Progenitor cell of endocrine pancreas (in vitro differentiated cells): ENCODE results near the gene RNF220. TPM values are rescaled to one million over a fixed set of nuclear protein-coding genes. Genes with fewer than 3 reads are reported as not detected.

Experiments used
- DNase-seq: peaks from one replicate; pipeline ENCODE4 v3.0.0; 2021; ENCODE audit warnings: low spot score; ENCODE audit not compliant: unreplicated experiment
- H3K27ac Mint-ChIP-seq: 2 replicates; pipeline ENCODE4 v1.8.0; 2021; ENCODE audit warnings: mild to moderate bottlenecking, moderate library complexity, mixed read lengths
- H3K27me3 Mint-ChIP-seq: 2 replicates; pipeline ENCODE4 v1.8.0; 2021; ENCODE audit warnings: mixed read lengths
- H3K36me3 Mint-ChIP-seq: 2 replicates; pipeline ENCODE4 v1.8.0; 2022; ENCODE audit warnings: mixed read lengths; ENCODE audit not compliant: insufficient read depth
- H3K4me1 Mint-ChIP-seq: 2 replicates; pipeline ENCODE4 v1.8.0; 2021; ENCODE audit warnings: low read depth, mixed read lengths
- H3K4me3 Mint-ChIP-seq: 2 replicates; pipeline ENCODE4 v1.8.0; 2021; ENCODE audit warnings: low read depth, mild to moderate bottlenecking, moderate library complexity, mixed read lengths
- H3K9me3 Mint-ChIP-seq: 2 replicates; pipeline ENCODE4 v1.8.0; 2021; ENCODE audit warnings: low read depth, mixed read lengths
- CTCF ChIP-seq: fragments of 200-600 bp; sonication (generic); IDR thresholded peaks from one replicate; pipeline ENCODE4 v1.5.0; 2021; ENCODE audit warnings: antibody characterized with exemption, mild to moderate bottlenecking; ENCODE audit not compliant: unreplicated experiment
- total RNA-seq: library from RNA; stranded (reverse); gene quantifications from 2 replicates; pipeline ENCODE4 v1.2.1, GENCODE V29; 2021

Gene RNF220
- total RNA-seq, 1 donor from 2014 or later, result 85.9 TPM

- Mint-ChIP-seq H3K27ac (peak overlapping the region; percentile 80), H3K4me1 (peaks cover 19% of the 10 kb centered on the region), H3K9me3 (no peaks in the 10 kb centered on the region), H3K4me3 (no peak overlapping the region), H3K36me3 (no peaks in the 10 kb centered on the region), H3K27me3 (peaks cover 14% of the 10 kb centered on the region)
- TF ChIP-seq CTCF, result no peak
- no peak for DNase-seq
Measured at GRCh38 chr1:44437107-44437716, 32.2 kb downstream of the RNF220 start.

- no peaks in the 10 kb centered on the region for H3K9me3 Mint-ChIP-seq
- DNase-seq, result no peak
- no peak overlapping the region for H3K4me3 Mint-ChIP-seq
- TF ChIP-seq CTCF, result no peak
- no peaks in the 10 kb centered on the region for H3K36me3 Mint-ChIP-seq
- no peak overlapping the region for H3K27ac Mint-ChIP-seq
- H3K4me1 Mint-ChIP-seq, result peaks cover under 1% of the 10 kb centered on the region
- peaks cover 24% of the 10 kb centered on the region for H3K27me3 Mint-ChIP-seq
Measured at GRCh38 chr1:44442791-44443190, 37.7 kb downstream of the RNF220 start.

- Mint-ChIP-seq H3K4me1 (no peaks in the 10 kb centered on the region), H3K36me3 (no peaks in the 10 kb centered on the region), H3K4me3 (no peak overlapping the region), H3K27me3 (peaks cover 13% of the 10 kb centered on the region), H3K27ac (no peak overlapping the region), H3K9me3 (no peaks in the 10 kb centered on the region)
- no peak for DNase-seq
- no peak for TF ChIP-seq CTCF
Measured at GRCh38 chr1:44447051-44447810, 42.2 kb downstream of the RNF220 start.

- H3K36me3 Mint-ChIP-seq, result no peaks in the 10 kb centered on the region
- no peak overlapping the region for H3K4me3 Mint-ChIP-seq
- no peak for DNase-seq
- H3K4me1 Mint-ChIP-seq, result no peaks in the 10 kb centered on the region
- no peak for TF ChIP-seq CTCF
- peaks cover 10% of the 10 kb centered on the region for H3K9me3 Mint-ChIP-seq
- no peak overlapping the region for H3K27ac Mint-ChIP-seq
- H3K27me3 Mint-ChIP-seq, result peaks cover 23% of the 10 kb centered on the region
Measured at GRCh38 chr1:44453798-44454349, 48.8 kb downstream of the RNF220 start.

- Mint-ChIP-seq H3K27me3 (peaks cover 31% of the 10 kb centered on the region), H3K4me1 (no peaks in the 10 kb centered on the region), H3K27ac (no peak overlapping the region), H3K4me3 (no peak overlapping the region), H3K36me3 (no peaks in the 10 kb centered on the region), H3K9me3 (peaks cover 10% of the 10 kb centered on the region)
- no peak for TF ChIP-seq CTCF
- no peak for DNase-seq
Measured at GRCh38 chr1:44454704-44455103, 49.6 kb downstream of the RNF220 start.
